IPS-18a (cell line): ENCODE data around the gene TEX53.

Experiments
- H3K27ac ChIP-seq: one replicate; pipeline ENCODE4 v1.5.1; 2013; ENCODE audit warnings: low read length
- H3K27me3 ChIP-seq: one replicate; pipeline ENCODE4 v1.6.1; 2013; ENCODE audit warnings: mild to moderate bottlenecking, low read length; ENCODE audit not compliant: control insufficient read depth, insufficient read depth
- H3K36me3 ChIP-seq: one replicate; pipeline ENCODE4 v1.6.1; 2013; ENCODE audit warnings: low read depth, low read length; ENCODE audit not compliant: control insufficient read depth
- H3K4me1 ChIP-seq: one replicate; pipeline ENCODE4 v1.6.1; 2013; ENCODE audit warnings: low read depth, low read length; ENCODE audit not compliant: control insufficient read depth
- H3K4me3 ChIP-seq: one replicate; pipeline ENCODE4 v1.5.1; 2013; ENCODE audit warnings: low read length
- H3K9ac ChIP-seq: one replicate; pipeline ENCODE4 v1.6.1; 2013; ENCODE audit warnings: mild to moderate bottlenecking, low read length, moderate library complexity
- H3K9me3 ChIP-seq: one replicate; pipeline ENCODE4 v1.6.1; 2013; ENCODE audit warnings: low read depth, low read length; ENCODE audit not compliant: control insufficient read depth

TEX53 gene

DNA sequence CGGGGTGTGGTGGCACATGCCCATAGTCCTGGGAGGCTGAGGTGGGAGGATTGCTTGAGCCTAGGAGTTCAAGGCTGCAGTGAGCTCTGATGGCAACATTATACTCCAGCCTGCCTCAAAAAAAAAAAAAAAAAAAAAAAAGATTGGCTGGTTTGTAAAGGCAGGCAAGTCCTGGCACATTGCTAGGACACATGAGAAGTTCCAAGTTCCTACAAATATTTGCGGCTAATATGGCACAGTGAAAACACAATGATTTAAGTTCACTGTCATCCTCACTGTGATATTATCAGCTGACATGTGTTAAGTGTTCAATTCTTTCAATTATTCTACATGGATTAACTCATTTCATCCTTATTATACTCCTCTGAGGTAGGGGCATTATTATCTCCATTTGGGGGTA is 26.4 kb downstream of the TEX53 start:
- Histone ChIP-seq H3K9me3 (no peaks in the 10 kb centered on the region), H3K9ac (no peak overlapping the region), H3K4me3 (no peak overlapping the region), H3K27ac (no peak overlapping the region), H3K36me3 (peaks cover 4% of the 10 kb centered on the region), H3K4me1 (no peaks in the 10 kb centered on the region), H3K27me3 (no peaks in the 10 kb centered on the region)

DNA sequence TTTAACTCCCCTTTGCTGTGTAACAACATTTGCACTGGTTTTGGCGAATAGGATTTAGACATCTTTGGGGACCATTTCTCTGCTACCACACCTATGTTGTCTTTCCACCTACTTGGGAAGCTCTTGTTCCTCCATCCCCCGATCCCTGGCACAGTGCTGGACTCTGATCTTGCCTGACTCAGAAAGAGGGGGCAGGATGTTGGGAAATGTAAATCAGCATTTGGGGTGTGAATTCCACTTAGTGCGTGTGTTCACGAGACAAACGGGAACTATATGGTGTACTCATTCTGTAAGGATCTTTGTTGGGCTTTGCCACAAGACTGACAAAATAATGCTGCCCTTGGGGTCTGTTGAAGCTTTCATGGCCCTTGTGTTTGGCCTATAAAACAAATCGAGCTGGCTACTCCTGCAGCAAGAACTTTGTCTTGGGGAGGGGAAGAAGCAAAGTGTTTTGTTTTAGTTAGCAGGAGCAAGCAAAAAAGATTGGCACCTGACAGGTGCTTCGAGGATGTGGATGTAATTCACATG is 28.0 kb downstream of the TEX53 start:
- H3K4me3 ChIP-seq, result no peak overlapping the region
- no peaks in the 10 kb centered on the region for H3K9me3 ChIP-seq
- peaks cover 4% of the 10 kb centered on the region for H3K36me3 ChIP-seq

DNA sequence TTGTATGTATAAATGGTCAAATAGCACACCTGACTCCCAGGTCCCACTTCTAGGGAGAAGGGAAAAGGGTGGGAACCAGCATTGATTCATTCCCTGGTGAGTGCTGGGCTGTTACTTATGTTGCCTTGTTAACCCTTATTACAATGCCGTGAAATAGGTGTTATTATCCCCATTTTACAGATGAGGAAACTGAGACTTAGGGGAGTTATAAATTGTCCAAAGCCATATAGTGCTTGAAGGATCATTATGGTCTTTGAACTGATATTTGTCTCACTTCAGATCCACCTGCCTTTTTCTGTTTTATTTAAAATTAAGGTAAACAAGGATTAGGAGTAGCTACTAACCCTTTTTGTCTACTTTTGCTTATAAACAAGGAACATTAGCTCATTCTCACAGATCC is 30.1 kb downstream of the TEX53 start:
- Histone ChIP-seq H3K27me3 (no peaks in the 10 kb centered on the region), H3K36me3 (peaks cover 4% of the 10 kb centered on the region), H3K4me3 (no peak overlapping the region), H3K4me1 (no peaks in the 10 kb centered on the region), H3K27ac (no peak overlapping the region), H3K9ac (no peak overlapping the region), H3K9me3 (no peaks in the 10 kb centered on the region)

More for the DNA sequence above, 28.0 kb downstream of the TEX53 start:
- Histone ChIP-seq H3K27ac (no peak overlapping the region), H3K27me3 (no peaks in the 10 kb centered on the region), H3K4me1 (no peaks in the 10 kb centered on the region), H3K9ac (no peak overlapping the region)

DNA sequence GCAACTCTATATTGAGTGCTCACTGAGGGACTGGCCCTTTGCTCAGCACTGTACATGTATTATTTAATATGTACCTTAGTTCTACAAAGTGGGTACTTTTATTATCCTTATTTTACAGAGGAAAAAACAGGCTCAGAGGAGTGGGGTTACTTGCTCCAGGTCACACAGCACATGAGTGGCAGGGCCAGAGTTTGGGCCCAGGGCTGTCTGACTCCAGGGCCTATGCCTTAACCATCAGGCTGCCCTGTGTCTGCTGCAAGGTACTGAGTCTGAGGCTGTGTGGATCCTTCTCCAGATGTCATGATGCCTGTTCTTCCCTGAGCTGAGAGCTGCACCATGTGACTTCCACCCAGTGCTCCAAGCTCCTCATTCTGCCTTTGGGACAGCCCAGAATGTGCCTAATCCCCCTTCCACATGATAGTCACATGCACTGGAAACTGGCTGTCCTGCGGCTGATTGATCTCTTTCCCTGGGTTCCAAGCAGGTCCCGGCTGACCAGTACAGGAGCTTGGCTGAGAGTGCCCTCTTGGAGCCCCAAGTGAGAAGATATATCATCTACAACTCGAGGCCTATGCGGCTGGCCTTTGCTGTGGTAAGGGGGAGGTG is 31.1 kb downstream of the TEX53 start:
- no peak overlapping the region for H3K4me3 ChIP-seq
- no peak overlapping the region for H3K9ac ChIP-seq
- no peaks in the 10 kb centered on the region for H3K4me1 ChIP-seq
- H3K9me3 ChIP-seq, result no peaks in the 10 kb centered on the region
- no peaks in the 10 kb centered on the region for H3K27me3 ChIP-seq
- peaks cover 4% of the 10 kb centered on the region for H3K36me3 ChIP-seq
- no peak overlapping the region for H3K27ac ChIP-seq

DNA sequence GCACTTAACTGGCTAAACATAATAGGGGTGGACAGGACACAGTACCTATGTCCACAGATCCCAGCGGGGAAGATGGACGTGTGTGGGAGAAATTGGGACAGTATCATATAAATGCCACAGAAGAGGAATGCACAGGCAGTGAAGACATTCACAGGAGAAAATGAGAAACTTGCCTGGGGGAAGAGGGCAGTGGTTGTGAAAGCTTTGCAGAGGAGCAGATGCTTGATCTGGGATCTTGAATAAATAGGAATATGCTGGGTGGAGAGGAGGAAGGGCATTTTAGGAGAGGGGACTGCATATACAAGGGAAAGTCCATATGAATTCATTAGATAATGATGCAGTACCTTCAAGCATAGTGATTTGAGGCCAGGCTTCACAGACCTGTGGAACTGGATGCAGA is 32.9 kb downstream of the TEX53 start:
- Histone ChIP-seq H3K36me3 (peaks cover 4% of the 10 kb centered on the region), H3K4me3 (no peak overlapping the region), H3K27me3 (no peaks in the 10 kb centered on the region), H3K9me3 (no peaks in the 10 kb centered on the region), H3K9ac (no peak overlapping the region), H3K27ac (no peak overlapping the region), H3K4me1 (no peaks in the 10 kb centered on the region)

DNA sequence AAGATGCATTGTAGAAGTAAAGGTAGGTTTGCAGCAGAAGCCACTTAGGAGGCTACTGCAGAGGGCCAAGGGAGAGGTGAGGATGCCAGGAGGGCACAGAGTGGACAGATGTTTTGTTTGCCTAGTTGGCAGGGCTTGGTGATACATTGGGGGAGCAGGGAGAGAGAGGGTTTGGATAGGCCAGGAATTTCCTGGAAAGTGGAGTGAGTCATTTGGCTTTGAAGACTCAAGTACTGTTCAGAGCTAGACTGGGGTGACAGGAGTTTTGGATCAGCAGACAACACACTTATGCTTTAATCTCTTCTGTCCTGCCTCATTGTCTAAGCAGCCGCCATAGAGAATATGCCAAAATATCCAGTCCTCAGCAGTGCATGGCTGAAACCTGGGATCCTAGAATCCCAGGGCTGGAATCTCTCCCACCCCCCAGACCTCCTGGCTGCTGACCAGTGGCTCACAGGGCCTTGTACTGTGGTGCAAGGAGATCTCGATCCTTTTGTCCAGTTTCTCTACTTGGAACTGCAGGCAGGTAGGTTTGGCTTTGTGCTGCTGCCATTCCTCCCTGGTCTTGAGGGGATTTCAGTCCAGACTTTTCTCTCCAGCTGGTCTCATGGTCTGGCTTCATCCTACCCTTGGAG is 35.5 kb downstream of the TEX53 start:
- no peaks in the 10 kb centered on the region for H3K27me3 ChIP-seq
- H3K9me3 ChIP-seq, result no peaks in the 10 kb centered on the region
- H3K4me3 ChIP-seq, result no peak overlapping the region
- no peak overlapping the region for H3K9ac ChIP-seq
- H3K27ac ChIP-seq, result no peak overlapping the region
- no peaks in the 10 kb centered on the region for H3K36me3 ChIP-seq
- H3K4me1 ChIP-seq, result no peaks in the 10 kb centered on the region

DNA sequence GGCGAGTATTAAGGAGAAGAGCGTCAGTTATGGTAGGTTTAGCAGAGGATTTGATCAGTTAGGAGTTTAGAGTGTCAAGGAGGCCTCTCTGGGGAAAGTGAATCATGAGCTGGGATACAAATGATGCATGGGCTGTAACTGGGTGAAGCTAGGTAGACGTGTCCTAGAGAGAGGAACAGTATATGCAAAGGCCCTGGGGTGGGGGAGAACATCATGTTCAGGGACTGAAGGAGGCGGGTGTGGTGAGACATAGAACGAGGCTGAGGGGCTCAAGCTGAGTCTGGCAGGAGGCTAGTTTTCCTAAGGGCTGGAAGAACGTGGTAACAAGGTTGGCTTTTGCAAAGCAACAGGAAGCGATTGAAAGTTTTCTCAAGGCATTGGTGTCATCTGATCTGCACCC is 36.0 kb downstream of the TEX53 start:
- Histone ChIP-seq H3K4me3 (no peak overlapping the region), H3K9me3 (no peaks in the 10 kb centered on the region), H3K9ac (no peak overlapping the region), H3K27ac (no peak overlapping the region), H3K36me3 (no peaks in the 10 kb centered on the region), H3K27me3 (no peaks in the 10 kb centered on the region), H3K4me1 (no peaks in the 10 kb centered on the region)

DNA sequence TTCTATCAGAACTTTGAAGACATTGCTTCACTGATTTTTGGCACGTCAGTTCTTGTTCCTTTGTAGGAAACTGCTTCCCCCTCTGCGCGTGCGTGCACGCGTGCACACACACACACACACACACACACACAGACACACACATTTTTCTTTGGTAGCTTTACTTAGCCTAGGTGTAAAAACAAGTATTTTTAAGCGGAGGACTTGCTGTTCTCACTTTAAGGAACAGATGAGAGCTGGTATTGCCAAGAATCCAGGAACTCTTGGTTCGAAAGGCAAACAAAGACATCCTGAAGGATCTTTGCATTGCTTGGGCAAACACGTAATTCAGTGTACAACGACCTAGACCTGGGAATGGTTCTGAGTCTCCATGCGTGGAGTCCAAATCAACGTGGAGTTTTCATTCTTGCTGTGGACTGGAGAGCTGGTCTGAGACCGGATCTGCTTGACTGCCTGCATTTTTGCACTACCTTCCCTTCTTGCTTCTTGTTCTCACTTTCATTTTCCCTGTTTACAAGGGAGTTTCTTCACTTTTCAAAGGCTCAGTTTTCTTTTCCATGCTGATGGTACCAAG is 38.3 kb downstream of the TEX53 start:
- Histone ChIP-seq H3K9ac (no peak overlapping the region), H3K4me1 (no peaks in the 10 kb centered on the region), H3K9me3 (no peaks in the 10 kb centered on the region), H3K27ac (no peak overlapping the region), H3K4me3 (no peak overlapping the region), H3K36me3 (no peaks in the 10 kb centered on the region), H3K27me3 (no peaks in the 10 kb centered on the region)

DNA sequence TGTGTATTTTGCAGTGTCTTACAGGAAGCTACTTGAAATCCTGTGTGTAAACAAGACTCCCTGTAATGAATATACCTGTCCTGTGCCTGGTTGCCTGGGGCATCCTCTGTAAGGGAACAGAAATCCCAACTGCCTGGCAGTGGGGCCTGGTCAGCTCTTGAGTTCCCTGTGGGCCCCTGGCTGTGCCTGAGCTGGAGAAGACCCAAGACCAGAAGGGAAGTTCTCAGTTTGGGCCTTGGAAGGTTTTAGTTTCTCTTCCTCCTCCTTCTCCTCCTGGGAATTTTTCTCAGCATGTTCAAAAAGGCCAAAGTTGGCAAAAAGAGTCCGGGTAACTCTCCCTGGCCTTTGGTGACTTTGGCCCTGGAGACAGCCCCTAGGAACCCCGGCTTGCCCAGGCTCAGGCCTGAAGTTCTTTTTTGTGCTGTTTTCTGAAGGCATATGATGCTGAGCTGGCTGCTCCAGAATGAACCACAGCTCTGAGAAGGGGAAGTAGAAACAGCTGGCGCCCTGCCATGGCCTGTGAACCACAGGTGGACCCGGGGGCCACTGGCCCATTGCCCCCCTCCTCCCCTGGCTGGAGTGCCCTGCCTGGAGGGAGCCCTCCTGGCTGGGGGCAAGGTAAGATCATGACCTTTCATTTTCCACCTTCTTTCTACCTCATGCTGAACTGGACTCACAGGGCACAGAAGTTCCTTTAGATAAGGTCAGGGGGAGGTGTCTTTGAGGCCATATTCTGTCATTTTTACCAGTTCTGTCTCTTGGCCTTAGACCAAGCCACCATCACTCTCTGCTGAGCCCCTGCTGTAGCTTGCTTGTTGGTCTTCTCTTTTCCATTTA is 40.7 kb downstream of the TEX53 start:
- H3K27ac ChIP-seq, result no peak overlapping the region
- no peaks in the 10 kb centered on the region for H3K9me3 ChIP-seq
- H3K36me3 ChIP-seq, result no peaks in the 10 kb centered on the region
- H3K4me1 ChIP-seq, result peaks cover 18% of the 10 kb centered on the region
- no peak overlapping the region for H3K9ac ChIP-seq
- H3K4me3 ChIP-seq, result no peak overlapping the region
- H3K27me3 ChIP-seq, result no peaks in the 10 kb centered on the region

DNA sequence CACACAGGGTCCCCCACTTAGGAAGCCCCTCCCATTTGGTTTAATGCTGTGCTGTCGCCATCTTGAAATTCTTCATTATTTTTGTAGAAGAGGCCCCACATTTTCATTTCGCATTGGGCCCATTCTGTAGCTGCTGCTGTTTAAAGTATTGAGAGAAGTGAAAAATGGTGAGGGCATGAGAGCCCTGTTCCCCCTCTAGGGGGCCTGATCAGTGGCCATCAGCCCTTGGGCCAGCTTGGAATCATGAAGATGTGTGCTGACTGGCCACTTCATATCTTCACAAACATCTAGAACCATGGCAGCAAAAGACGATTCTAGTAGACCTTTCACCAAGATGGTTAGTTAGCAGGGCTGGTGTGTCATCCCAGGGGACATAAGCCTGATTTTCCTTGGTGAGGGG is 43.2 kb downstream of the TEX53 start:
- H3K36me3 ChIP-seq, result no peaks in the 10 kb centered on the region
- H3K4me3 ChIP-seq, result no peak overlapping the region
- peaks cover 8% of the 10 kb centered on the region for H3K27me3 ChIP-seq
- H3K4me1 ChIP-seq, result peaks cover 25% of the 10 kb centered on the region
- no peak overlapping the region for H3K9ac ChIP-seq
- no peaks in the 10 kb centered on the region for H3K9me3 ChIP-seq
- H3K27ac ChIP-seq, result no peak overlapping the region

DNA sequence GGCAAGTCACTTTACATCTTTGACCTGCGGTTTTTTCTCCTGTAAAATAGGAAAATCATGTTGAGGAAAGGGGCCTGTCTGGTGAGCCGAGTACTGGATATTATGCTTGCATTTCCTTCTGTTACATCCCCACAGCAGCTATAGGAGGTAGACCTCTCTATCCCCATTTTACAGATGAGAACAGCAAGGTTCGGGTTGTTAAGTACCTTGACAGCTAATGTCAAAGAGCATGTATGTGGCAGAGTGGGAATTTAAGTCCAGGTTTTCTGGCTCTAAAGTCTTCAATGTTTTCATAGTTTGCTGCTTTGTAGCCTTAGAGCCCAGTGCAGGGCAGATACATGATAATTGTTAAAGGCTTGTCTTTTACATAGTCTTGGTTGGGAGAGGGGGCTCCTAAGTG is 43.7 kb downstream of the TEX53 start:
- Histone ChIP-seq H3K27ac (no peak overlapping the region), H3K4me1 (peaks cover 25% of the 10 kb centered on the region)

More for the DNA sequence above, 43.7 kb downstream of the TEX53 start:
- Histone ChIP-seq H3K36me3 (no peaks in the 10 kb centered on the region), H3K4me3 (no peak overlapping the region), H3K27me3 (peaks cover 8% of the 10 kb centered on the region), H3K9ac (no peak overlapping the region), H3K9me3 (no peaks in the 10 kb centered on the region)
